H9 (cell line): ENCODE measurements around the gene FAM221B. TPM values are rescaled to one million over a fixed set of nuclear protein-coding genes. Genes with fewer than 3 reads are reported as not detected.

Source experiments
- DNase-seq: peaks from one replicate; pipeline ENCODE4 v3.0.0-alpha.2; 2017
- H2AFZ ChIP-seq: one replicate; pipeline ENCODE4 v1.6.1; 2013; ENCODE audit warnings: mild to moderate bottlenecking, low read length, control low read depth, moderate library complexity
- H2AK5ac ChIP-seq: 2 replicates; pipeline ENCODE4 v1.6.1; 2013; ENCODE audit warnings: low read length, control low read depth, mixed read lengths; ENCODE audit not compliant: insufficient read length
- H2BK120ac ChIP-seq: one replicate; pipeline ENCODE4 v1.6.1; 2013; ENCODE audit warnings: low read depth, mild to moderate bottlenecking, low read length, control low read depth, inconsistent platforms; ENCODE audit not compliant: poor library complexity, severe bottlenecking
- H2BK12ac ChIP-seq: 2 replicates; pipeline ENCODE4 v1.6.1; 2013; ENCODE audit warnings: low read length, control low read depth, mixed read lengths, low read depth; ENCODE audit not compliant: insufficient read length
- H2BK15ac ChIP-seq: 2 replicates; pipeline ENCODE4 v1.6.1; 2013; ENCODE audit warnings: low read depth, low read length, control low read depth
- H2BK20ac ChIP-seq: one replicate; pipeline ENCODE4 v1.6.1; 2013; ENCODE audit warnings: low read depth, mild to moderate bottlenecking, low read length, control low read depth, inconsistent platforms; ENCODE audit not compliant: poor library complexity, severe bottlenecking
- H2BK5ac ChIP-seq: 2 replicates; pipeline ENCODE4 v1.6.1; 2013; ENCODE audit warnings: low read length, control low read depth, mixed read lengths; ENCODE audit not compliant: insufficient read length
- H3K14ac ChIP-seq: 2 replicates; pipeline ENCODE4 v1.6.1; 2013; ENCODE audit warnings: low read length, control low read depth; ENCODE audit not compliant: insufficient read depth
- H3K18ac ChIP-seq: 2 replicates; pipeline ENCODE4 v1.6.1; 2013; ENCODE audit warnings: low read depth, mild to moderate bottlenecking, mixed read lengths, low read length, control low read depth; ENCODE audit not compliant: insufficient read length
- H3K23ac ChIP-seq: 2 replicates; pipeline ENCODE4 v1.6.1; 2013; ENCODE audit warnings: low read length, control low read depth, mixed read lengths, low read depth; ENCODE audit not compliant: insufficient read length
- H3K23me2 ChIP-seq: 2 replicates; pipeline ENCODE4 v1.6.1; 2013; ENCODE audit warnings: low read depth, mild to moderate bottlenecking, mixed read lengths, low read length, control low read depth; ENCODE audit not compliant: insufficient read length, poor library complexity, severe bottlenecking
- H3K27ac ChIP-seq: 2 replicates; pipeline ENCODE4 v1.5.1; 2013; ENCODE audit warnings: low read length, control low read depth, mixed read lengths, low read depth; ENCODE audit not compliant: insufficient read length
- H3K27me3 ChIP-seq: 2 replicates; pipeline ENCODE4 v1.6.1; 2013; ENCODE audit warnings: low read length, control low read depth, inconsistent platforms; ENCODE audit not compliant: insufficient read depth
- H3K4ac ChIP-seq: 2 replicates; pipeline ENCODE4 v1.6.1; 2013; ENCODE audit warnings: low read depth, mild to moderate bottlenecking, control low read depth, inconsistent platforms, low read length, moderate library complexity
- H3K4me1 ChIP-seq: 2 replicates; pipeline ENCODE4 v1.6.1; 2013; ENCODE audit warnings: low read length, control low read depth, inconsistent platforms; ENCODE audit not compliant: insufficient read depth
- H3K4me2 ChIP-seq: 2 replicates; pipeline ENCODE4 v1.6.1; 2013; ENCODE audit warnings: low read length, control low read depth, mixed read lengths; ENCODE audit not compliant: insufficient read length, insufficient read depth
- H3K56ac ChIP-seq: 2 replicates; pipeline ENCODE4 v1.6.1; 2013; ENCODE audit warnings: low read depth, mild to moderate bottlenecking, mixed read lengths, low read length, control low read depth; ENCODE audit not compliant: insufficient read length
- H3K79me1 ChIP-seq: 2 replicates; pipeline ENCODE4 v1.6.1; 2013; ENCODE audit warnings: low read depth, mild to moderate bottlenecking, moderate library complexity, low read length, control low read depth, inconsistent platforms; ENCODE audit not compliant: insufficient read depth, poor library complexity, severe bottlenecking
- H3K79me2 ChIP-seq: 2 replicates; pipeline ENCODE4 v1.6.1; 2013; ENCODE audit warnings: low read length, control low read depth, inconsistent platforms; ENCODE audit not compliant: insufficient read depth
- H3K9ac ChIP-seq: 2 replicates; pipeline ENCODE4 v1.6.1; 2013; ENCODE audit warnings: low read length, control low read depth, mixed read lengths; ENCODE audit not compliant: insufficient read length; ENCODE audit errors: extremely low read depth
- H3K9me3 ChIP-seq: one replicate; pipeline ENCODE4 v1.6.1; 2013; ENCODE audit warnings: low read depth, low read length, inconsistent platforms; ENCODE audit not compliant: control insufficient read depth
- H3T11ph ChIP-seq: one replicate; pipeline ENCODE4 v1.6.1; 2013; ENCODE audit warnings: mild to moderate bottlenecking, low read length, control low read depth, inconsistent platforms
- H4K20me1 ChIP-seq: one replicate; pipeline ENCODE4 v1.6.1; 2013; ENCODE audit not compliant: control insufficient read depth, insufficient read length, insufficient read depth
- H4K5ac ChIP-seq: 2 replicates; pipeline ENCODE4 v1.6.1; 2013; ENCODE audit warnings: low read depth, mild to moderate bottlenecking, mixed read lengths, low read length, control low read depth; ENCODE audit not compliant: insufficient read length
- H4K8ac ChIP-seq: replicated peaks from 2 replicates; pipeline ENCODE4 v1.6.1; 2013; ENCODE audit warnings: low read length, control low read depth, mixed read lengths, low read depth; ENCODE audit not compliant: insufficient read length
- H4K91ac ChIP-seq: 2 replicates; pipeline ENCODE4 v1.6.1; 2013; ENCODE audit warnings: low read depth, mild to moderate bottlenecking, moderate library complexity, mixed read lengths, low read length, control low read depth; ENCODE audit not compliant: insufficient read length
- H3K27ac Mint-ChIP-seq, 3 experiments: 2 replicates in 2 of 3; 3 replicates in 1 of 3; pipeline ENCODE4 v1.8.0; 2020 to 2021; ENCODE audit warnings: mixed read lengths in 3 of 3, mild to moderate bottlenecking in 1 of 3, moderate library complexity in 1 of 3
- H3K27me3 Mint-ChIP-seq: 2 replicates; pipeline ENCODE4 v1.8.0; 2021; ENCODE audit warnings: low read depth, mild to moderate bottlenecking, moderate library complexity, mixed read lengths
- H3K36me3 Mint-ChIP-seq, 3 experiments: 2 replicates in 2 of 3; 3 replicates in 1 of 3; pipeline ENCODE4 v1.8.0; 2020 to 2021; ENCODE audit warnings: low read depth in 3 of 3, mixed read lengths in 3 of 3; ENCODE audit not compliant: insufficient read depth in 1 of 3
- H3K4me1 Mint-ChIP-seq, 2 experiments: 2 replicates each; pipeline ENCODE4 v1.8.0; 2020; ENCODE audit warnings: mixed read lengths in 2 of 2
- H3K4me3 Mint-ChIP-seq, 2 experiments: 2 replicates in 1 of 2; 3 replicates in 1 of 2; pipeline ENCODE4 v1.8.0; 2020 to 2021; ENCODE audit warnings: mild to moderate bottlenecking in 2 of 2, mixed read lengths in 2 of 2, moderate library complexity in 1 of 2
- H3K9me3 Mint-ChIP-seq, 2 experiments: 2 replicates in 1 of 2; 3 replicates in 1 of 2; pipeline ENCODE4 v1.8.0; 2020; ENCODE audit warnings: mild to moderate bottlenecking in 2 of 2, mixed read lengths in 2 of 2, moderate library complexity in 1 of 2
- WGBS: extraction: QIAGEN DNeasy Blood & Tissue Kit; methylation state at CpG from one replicate; pipeline ENCODE4 v1.1.7; 2013; ENCODE audit warnings: missing lambda C conversion rate, low lambda C conversion rate, mixed read lengths; ENCODE audit not compliant: insufficient read length; ENCODE audit errors: extremely low coverage; 5-methylcytosine and 5-hydroxymethylcytosine counted together
- total RNA-seq: library from RNA; stranded (reverse); gene quantifications from 2 replicates; pipeline ENCODE4 v1.2.1, GENCODE V29; 2021
- TF ChIP-seq, protein P1 (sequence below): fragments of 200-600 bp; sonication (generic); conservative IDR thresholded peaks from 3 replicates; pipeline ENCODE4 v1.8.0; 2021; ENCODE audit warnings: antibody characterized with exemption, mild to moderate bottlenecking

The FAM221B gene
- total RNA-seq, 1 experiment from 2014 or later: not detected

- TF ChIP-seq, protein P1, sequence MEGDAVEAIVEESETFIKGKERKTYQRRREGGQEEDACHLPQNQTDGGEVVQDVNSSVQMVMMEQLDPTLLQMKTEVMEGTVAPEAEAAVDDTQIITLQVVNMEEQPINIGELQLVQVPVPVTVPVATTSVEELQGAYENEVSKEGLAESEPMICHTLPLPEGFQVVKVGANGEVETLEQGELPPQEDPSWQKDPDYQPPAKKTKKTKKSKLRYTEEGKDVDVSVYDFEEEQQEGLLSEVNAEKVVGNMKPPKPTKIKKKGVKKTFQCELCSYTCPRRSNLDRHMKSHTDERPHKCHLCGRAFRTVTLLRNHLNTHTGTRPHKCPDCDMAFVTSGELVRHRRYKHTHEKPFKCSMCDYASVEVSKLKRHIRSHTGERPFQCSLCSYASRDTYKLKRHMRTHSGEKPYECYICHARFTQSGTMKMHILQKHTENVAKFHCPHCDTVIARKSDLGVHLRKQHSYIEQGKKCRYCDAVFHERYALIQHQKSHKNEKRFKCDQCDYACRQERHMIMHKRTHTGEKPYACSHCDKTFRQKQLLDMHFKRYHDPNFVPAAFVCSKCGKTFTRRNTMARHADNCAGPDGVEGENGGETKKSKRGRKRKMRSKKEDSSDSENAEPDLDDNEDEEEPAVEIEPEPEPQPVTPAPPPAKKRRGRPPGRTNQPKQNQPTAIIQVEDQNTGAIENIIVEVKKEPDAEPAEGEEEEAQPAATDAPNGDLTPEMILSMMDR: no peak
- no peak overlapping the region for H2BK120ac ChIP-seq
- H3K23ac ChIP-seq: no peak overlapping the region
- H3K9ac ChIP-seq: no peak overlapping the region
- Mint-ChIP-seq H3K27me3 (no peaks in the 10 kb centered on the region), H3K4me1 (peaks cover 15 to 19% of the 10 kb centered on the region in 2 experiments), H3K36me3 (no peaks in the 10 kb centered on the region), H3K9me3 (no peaks in the 10 kb centered on the region), H3K27ac (no peak overlapping the region), H3K4me3 (no peak overlapping the region)
- H2BK5ac ChIP-seq: no peak overlapping the region
- no peak overlapping the region for H3K14ac ChIP-seq
- H3K4me1 ChIP-seq: peaks cover 4% of the 10 kb centered on the region; the same call in 1 of the 2 replicates
- no peak overlapping the region for H3K4me2 ChIP-seq
- H3K23me2 ChIP-seq: no peaks in the 10 kb centered on the region
- no peaks in the 10 kb centered on the region for H3K79me1 ChIP-seq
- no CpG with 5 or more reads among the region's 3 CpGs for WGBS
- H3K27me3 ChIP-seq: no peaks in the 10 kb centered on the region
- H2BK20ac ChIP-seq: no peak overlapping the region
- DNase-seq: no peak
- no peak overlapping the region for H2AK5ac ChIP-seq
- no peak overlapping the region for H4K8ac ChIP-seq
- no peak overlapping the region for H3K56ac ChIP-seq
- H2AFZ ChIP-seq: no peak overlapping the region
- no peaks in the 10 kb centered on the region for H4K20me1 ChIP-seq
- H2BK15ac ChIP-seq: no peak overlapping the region
- no peaks in the 10 kb centered on the region for H3K79me2 ChIP-seq
- no peak overlapping the region for H2BK12ac ChIP-seq
- no peak overlapping the region for H4K91ac ChIP-seq
- no peak overlapping the region for H3K27ac ChIP-seq
- no peaks in the 10 kb centered on the region for H3K9me3 ChIP-seq
- no peak overlapping the region for H3T11ph ChIP-seq
- no peak overlapping the region for H4K5ac ChIP-seq
- no peak overlapping the region for H3K4ac ChIP-seq
- no peak overlapping the region for H3K18ac ChIP-seq
Observed at GRCh38 chr9:35771943-35772342, 56.6 kb downstream of the FAM221B start.
